AG04449 (cell line): ENCODE results near the gene FBXO4.

Experiments used
- CTCF ChIA-PET: fragments of 350-600 bp; formaldehyde crosslinking; extraction: SDS; loops from one replicate; lab custom pipeline; 2021; ENCODE audit warnings: antibody characterized with exemption; lab: Yijun Ruan, JAX
- POLR2A ChIA-PET: fragments of 400-600, 350-600 bp; formaldehyde crosslinking; extraction: SDS; loops from one replicate; lab custom pipeline; 2020; ENCODE audit warnings: antibody characterized with exemption, inconsistent platforms; lab: Yijun Ruan, JAX
- DNase-seq: peaks from one replicate; pipeline ENCODE4 v3.0.0-alpha.2; 2010; ENCODE audit warnings: low read depth, low spot score
- H3K4me3 ChIP-seq: 2 replicates; pipeline ENCODE4 v1.5.1; 2011; ENCODE audit warnings: low read depth, mild to moderate bottlenecking, control low read depth, low read length
- CTCF ChIP-seq: IDR thresholded peaks from one replicate; pipeline ENCODE4 v1.5.1; 2011; ENCODE audit warnings: mild to moderate bottlenecking, moderate library complexity, low read length, control low read depth, inconsistent platforms; ENCODE audit not compliant: insufficient read depth; ENCODE audit errors: missing control alignments

The FBXO4 gene

GRCh38 chr5:41966401-41967105 is 41.5 kb downstream of the FBXO4 start:
- DNase-seq = no peak
- H3K4me3 ChIP-seq = no peak overlapping the region
- TF ChIP-seq CTCF = no peak
- POLR2A ChIA-PET = no interaction called here
- CTCF ChIA-PET = no interaction called here

GRCh38 chr5:41967401-41967800 is 42.3 kb downstream of the FBXO4 start:
- no peak for DNase-seq
- TF ChIP-seq CTCF = no peak
- ChIA-PET POLR2A (no interaction called here), CTCF (no interaction called here)
- H3K4me3 ChIP-seq = no peak overlapping the region

- TF ChIP-seq CTCF = no peak
- no peak for DNase-seq
- ChIA-PET POLR2A (no interaction called here), CTCF (no interaction called here)
- H3K4me3 ChIP-seq = no peak overlapping the region
These were observed 43.2 kb downstream of the FBXO4 start for GRCh38 chr5:41968153-41968723.

- H3K4me3 ChIP-seq = no peak overlapping the region
- no peak for TF ChIP-seq CTCF
- DNase-seq = no peak
- CTCF ChIA-PET = no interaction called here
- POLR2A ChIA-PET = no interaction called here
These were observed 48.0 kb downstream of the FBXO4 start for GRCh38 chr5:41973087-41973486.

GRCh38 chr5:41973887-41974286 is 48.8 kb downstream of the FBXO4 start:
- TF ChIP-seq CTCF = no peak
- H3K4me3 ChIP-seq = no peak overlapping the region
- CTCF ChIA-PET = no interaction called here
- POLR2A ChIA-PET = no interaction called here
- no peak for DNase-seq

- POLR2A ChIA-PET = no interaction called here
- no peak for DNase-seq
- CTCF ChIA-PET = no interaction called here
- TF ChIP-seq CTCF = no peak
- H3K4me3 ChIP-seq = no peak overlapping the region
These were observed 53.6 kb downstream of the FBXO4 start for GRCh38 chr5:41978676-41979075.
